K562 (cell line): ENCODE measurements around the gene GNL3. TPM values are rescaled to one million over a fixed set of nuclear protein-coding genes. Genes with fewer than 3 reads are reported as not detected.

ENCODE experiments used
- ATAC-seq: fragments of 200-7000 bp; cut with Tn5 transposase; 3 replicates; pipeline ENCODE4 v1.9.1; 2020; ENCODE audit warnings: moderate library complexity
- BruUV-seq: library from RNA; stranded (reverse); fragments of 400-500 nt; replicated peaks from 2 replicates; lab custom pipeline; 2021; lab: Mats Ljungman, UMichigan
- CTCF ChIA-PET: fragments of 300-600 bp; formaldehyde crosslinking; extraction: SDS; loops from one replicate; lab custom pipeline; 2021; ENCODE audit warnings: low intra/inter-chr PET ratio; lab: Yijun Ruan, JAX
- POLR2A ChIA-PET: fragments of 300-600, 350-650 bp; sonication (Branson Sonifier 250); formaldehyde crosslinking; extraction: SDS; loops from one replicate; lab custom pipeline; 2021; ENCODE audit warnings: antibody characterized with exemption, inconsistent platforms; lab: Yijun Ruan, JAX
- DNase-seq, 4 experiments: peaks; one replicate each; pipeline versions ENCODE4 v3.0.0 to v3.0.0-alpha.2; 2011 to 2018; ENCODE audit warnings: low spot score in 3 of 4, mixed read lengths in 3 of 4; ENCODE audit errors: extremely low read depth in 1 of 4
- FAIRE-seq: peaks from 2 replicates; lab custom pipeline; 2011; peaks lifted over from hg19 to GRCh38; lab: Jason Lieb, UNC
- H2AFZ ChIP-seq: 2 replicates; pipeline ENCODE4 v1.6.0; 2011; ENCODE audit warnings: low read depth, low read length, control low read depth, inconsistent platforms
- H3K27ac ChIP-seq: fragments of 200-600 bp; 3 replicates; pipeline ENCODE4 v1.8.0; 2011; ENCODE audit warnings: low read depth, mild to moderate bottlenecking, control low read depth, inconsistent platforms, low read length, moderate library complexity, mixed read lengths; ENCODE audit errors: extremely low read depth
- H3K27me3 ChIP-seq, 2 experiments: fragments of 300-600 bp in 1 of 2; 2 replicates in 1 of 2; 3 replicates in 1 of 2; pipeline versions ENCODE4 v1.6.0 to v1.8.0; 2011; ENCODE audit warnings: inconsistent platforms in 2 of 2, low read length in 2 of 2, mild to moderate bottlenecking in 1 of 2, mixed read lengths in 1 of 2, moderate library complexity in 1 of 2; ENCODE audit not compliant: control insufficient read depth in 2 of 2, insufficient read depth in 2 of 2
- H3K36me3 ChIP-seq: fragments of 300-600 bp; 3 replicates; pipeline ENCODE4 v1.8.0; 2011; ENCODE audit warnings: mild to moderate bottlenecking, low read length, inconsistent platforms; ENCODE audit not compliant: control insufficient read depth, insufficient read depth
- H3K4me1 ChIP-seq, 2 experiments: fragments of 200-600 bp in 1 of 2; replicated peaks in 1 of 2; 2 replicates in 1 of 2; 3 replicates in 1 of 2; pipeline versions ENCODE4 v1.5.1 to v1.8.0; 2011; ENCODE audit warnings: inconsistent platforms in 2 of 2, low read length in 2 of 2, mild to moderate bottlenecking in 1 of 2, mixed read lengths in 1 of 2, moderate library complexity in 1 of 2; ENCODE audit not compliant: control insufficient read depth in 2 of 2, insufficient read depth in 2 of 2
- H3K4me2 ChIP-seq: 2 replicates; pipeline ENCODE4 v1.6.1; 2011; ENCODE audit warnings: low read length, control low read depth, inconsistent platforms, mixed read lengths; ENCODE audit not compliant: insufficient read depth
- H3K4me3 ChIP-seq: fragments of 200-600 bp; sonication (generic), shearing (Covaris generic); 2 replicates; pipeline ENCODE4 v1.5.1; 2016; ENCODE audit warnings: control low read depth, inconsistent platforms
- H3K79me2 ChIP-seq: fragments of 200-600 bp; 3 replicates; pipeline ENCODE4 v1.8.0; 2011; ENCODE audit warnings: low read length, inconsistent platforms; ENCODE audit not compliant: control insufficient read depth, insufficient read depth
- H3K9ac ChIP-seq, 2 experiments: 2 replicates each; pipeline versions ENCODE4 v1.6.0 to v1.6.1; 2011; ENCODE audit warnings: low read depth in 2 of 2, low read length in 2 of 2, control low read depth in 1 of 2, inconsistent platforms in 1 of 2, mild to moderate bottlenecking in 1 of 2, mixed read lengths in 1 of 2; ENCODE audit not compliant: insufficient read depth in 1 of 2
- H3K9me1 ChIP-seq: one replicate; pipeline ENCODE4 v1.6.0; 2011; ENCODE audit warnings: inconsistent platforms, mild to moderate bottlenecking, low read length, moderate library complexity; ENCODE audit not compliant: control insufficient read depth, insufficient read depth
- H3K9me3 ChIP-seq: replicated peaks from 2 replicates; pipeline ENCODE4 v1.5.1; 2011; ENCODE audit warnings: low read depth, low read length, inconsistent platforms; ENCODE audit not compliant: control insufficient read depth, insufficient read depth
- H4K20me1 ChIP-seq: replicated peaks from 2 replicates; pipeline ENCODE4 v1.6.1; 2011; ENCODE audit warnings: low read length, inconsistent platforms, mixed read lengths; ENCODE audit not compliant: control insufficient read depth, insufficient read depth
- C11orf30 ChIP-seq: fragments of 450-650 bp; IDR thresholded peaks from 2 replicates; pipeline ENCODE4 v1.6.1; 2016; ENCODE audit warnings: low read depth, mild to moderate bottlenecking
- CBX3 ChIP-seq, 2 experiments: IDR thresholded peaks; 1 replicate in 1 of 2; 2 replicates in 1 of 2; pipeline ENCODE4 v1.6.1; 2012; ENCODE audit warnings: inconsistent platforms in 2 of 2, low read length in 2 of 2, borderline replicate concordance in 1 of 2, control low read depth in 1 of 2
- ESRRB ChIP-seq: fragments of 250-450 bp; sonication (Bioruptor Pico); IDR thresholded peaks from 2 replicates; pipeline ENCODE4 v1.5.0; 2020; ENCODE audit warnings: mild to moderate bottlenecking, moderate library complexity, borderline replicate concordance
- FUS ChIP-seq: fragments of 200-400 bp; formaldehyde crosslinking; optimal IDR thresholded peaks from 2 replicates; pipeline ENCODE3; 2017; ENCODE audit warnings: low read depth, low read length
- GABPA ChIP-seq: fragments of 200-800 bp; sonication (Bioruptor generic); conservative IDR thresholded peaks from 2 replicates; pipeline ENCODE4 v1.6.1; 2016; ENCODE audit warnings: low read depth, missing genetic modification characterization, missing compliant biosample characterization
- MAFK ChIP-seq: IDR thresholded peaks from 2 replicates; pipeline ENCODE4 v1.6.1; 2011; ENCODE audit warnings: low read length, improper control_type of control experiment
- MEIS2 ChIP-seq: fragments of 450-650 bp; IDR thresholded peaks from 2 replicates; pipeline ENCODE4 v1.6.1; 2014; ENCODE audit warnings: mild to moderate bottlenecking; ENCODE audit not compliant: partially characterized antibody
- NR2F6 ChIP-seq: fragments of 450-650 bp; formaldehyde crosslinking; IDR thresholded peaks from 2 replicates; pipeline ENCODE4 v1.4.0; 2020; ENCODE audit warnings: mild to moderate bottlenecking
- PTTG1 ChIP-seq: fragments of 450-650 bp; IDR thresholded peaks from 2 replicates; pipeline ENCODE4 v1.6.1; 2016; ENCODE audit warnings: low read depth, mild to moderate bottlenecking, missing genetic modification characterization, missing compliant biosample characterization
- SLC30A9 ChIP-seq: fragments of 250-450 bp; sonication (Bioruptor Pico); IDR thresholded peaks from 2 replicates; pipeline ENCODE4 v1.8.0; 2022; ENCODE audit warnings: mild to moderate bottlenecking, moderate library complexity
- SREBF1 ChIP-seq: fragments of 150-350 bp; IDR thresholded peaks from 2 replicates; pipeline ENCODE4 v1.6.1; 2014; ENCODE audit warnings: antibody characterized with exemption, low read depth, low read length, borderline replicate concordance
- SRSF1 ChIP-seq: fragments of 200-400 bp; formaldehyde crosslinking; IDR thresholded peaks from 2 replicates; pipeline ENCODE4 v1.6.1; 2017; ENCODE audit warnings: mild to moderate bottlenecking, low read depth, low read length, moderate library complexity
- ZNF766 ChIP-seq: fragments of 200-800 bp; sonication (Bioruptor generic); conservative IDR thresholded peaks from 2 replicates; pipeline ENCODE4 v1.6.1; 2016; ENCODE audit warnings: missing genetic modification characterization, missing compliant biosample characterization
- ZSCAN32 ChIP-seq: fragments of 450-650 bp; formaldehyde crosslinking; IDR thresholded peaks from 2 replicates; pipeline ENCODE4 v1.4.0; 2020; ENCODE audit warnings: mild to moderate bottlenecking, moderate library complexity
- WGBS: fragments of 100-300 bp; shearing (Covaris generic); methylation state at CpG from one replicate; pipeline ENCODE4 v1.1.6; 2016; ENCODE audit warnings: low coverage, mixed read lengths; ENCODE audit not compliant: insufficient coverage; ENCODE audit errors: missing lambda C conversion rate; 5-methylcytosine and 5-hydroxymethylcytosine counted together
- in situ Hi-C: fragments of 300-500 bp; cut with MboI; formaldehyde crosslinking; loops from 4 replicates; pipeline ENCODE4 v1.15.0; 2018; ENCODE audit warnings: inconsistent platforms, mixed read lengths
- intact Hi-C: fragments of 100-400 bp; cut with micrococcal nuclease; formaldehyde crosslinking; loops from 2 replicates; pipeline ENCODE4 v1.14.2; 2022
- polyA plus RNA-seq, 8 experiments: library from polyadenylated mRNA; depleted of rRNA in 4 of 8; stranded (reverse) in 5 of 8; unstranded in 3 of 8; fragments of >200 nt; fragmentation: Nextera tagmentation in 2 of 8; fragmentation: Illumina TruSeq in 1 of 8; extraction: Ambion mirVana in 2 of 8; extraction: Trizol in 1 of 8; gene quantifications; 2 replicates each; pipeline versions ENCODE4 v1.2.1 to v1.2.3, GENCODE V29; 2011 to 2014; ENCODE audit warnings: inconsistent platforms in 1 of 8, missing spikeins in 1 of 8
- total RNA-seq, 7 experiments: library from RNA; depleted of rRNA in 6 of 7; stranded (reverse); fragments of >200 nt in 6 of 7; fragmentation: Illumina TruSeq in 2 of 7; extraction: Trizol in 2 of 7; gene quantifications; 2 replicates each; pipeline versions ENCODE4 v1.2.1 to v1.2.3, GENCODE V29; 2011 to 2021; ENCODE audit warnings: low replicate concordance in 1 of 7
- TF ChIP-seq, protein P1 (sequence below): fragments of 250-450 bp; sonication (Bioruptor Pico); IDR thresholded peaks from 2 replicates; pipeline ENCODE4 v1.5.0; 2020; ENCODE audit warnings: mild to moderate bottlenecking
- TF ChIP-seq, protein P2 (sequence below): sonication (generic); formaldehyde crosslinking; IDR thresholded peaks from 2 replicates; pipeline ENCODE4 v1.8.1; 2023; ENCODE audit warnings: missing genetic modification reagents, mild to moderate bottlenecking, borderline replicate concordance

GNL3 gene
- total and polyA plus RNA-seq, 9 of the 15 experiments (the other 6 are each of a cell fraction or from before 2014, with no cell fraction given) = 132 to 313 (median 220) TPM

- in situ Hi-C loops = no loop called here
- Histone ChIP-seq H3K4me1 (no peaks in the 10 kb centered on the region; a peak in 1 of 5 replicates), H3K9ac (no peak overlapping the region), H4K20me1 (no peaks in the 10 kb centered on the region), H3K9me3 (no peaks in the 10 kb centered on the region), H3K4me2 (no peak overlapping the region), H3K4me3 (no peak overlapping the region), H3K36me3 (peaks cover 3% of the 10 kb centered on the region; the same call in 1 of the 3 replicates), H3K27ac (no peak overlapping the region), H2AFZ (no peak overlapping the region), H3K9me1 (no peaks in the 10 kb centered on the region), H3K79me2 (no peaks in the 10 kb centered on the region), H3K27me3 (no peaks in the 10 kb centered on the region)
- WGBS = 88% methylated on average over 21 of the region's 39 CpGs
- DNase-seq (no peak), FAIRE-seq (no peak), ATAC-seq (no peak)
- ChIA-PET CTCF (no interaction called here), POLR2A (interaction anchor here (0.6 kb wide), 1 partner anchor 291 kb away, joined by 3 read pairs; no protein-coding TSS in a partner anchor)
- BruUV-seq = no TSS peak
- intact Hi-C loops = no loop called here
- TF ChIP-seq SREBF1 (no peak), FUS (no peak), GABPA (tag) (no peak), NR2F6 (no peak), PTTG1 (tag) (no peak), ZNF766 (CRISPR knock-in tag) (no peak), CBX3 (IDR thresholded peaks at IDR 0.05; ENCODE audit: borderline replicate concordance in 1 of 2, low read length in 2 of 2) (no peak), ZSCAN32 (CRISPR knock-in tag) (no peak), SRSF1 (no peak), ESRRB (CRISPR knock-in tag) (no peak), SLC30A9 (CRISPR knock-in tag) (no peak), C11orf30 (no peak), MEIS2 (no peak), MAFK (no peak)
- TF ChIP-seq, protein P1, sequence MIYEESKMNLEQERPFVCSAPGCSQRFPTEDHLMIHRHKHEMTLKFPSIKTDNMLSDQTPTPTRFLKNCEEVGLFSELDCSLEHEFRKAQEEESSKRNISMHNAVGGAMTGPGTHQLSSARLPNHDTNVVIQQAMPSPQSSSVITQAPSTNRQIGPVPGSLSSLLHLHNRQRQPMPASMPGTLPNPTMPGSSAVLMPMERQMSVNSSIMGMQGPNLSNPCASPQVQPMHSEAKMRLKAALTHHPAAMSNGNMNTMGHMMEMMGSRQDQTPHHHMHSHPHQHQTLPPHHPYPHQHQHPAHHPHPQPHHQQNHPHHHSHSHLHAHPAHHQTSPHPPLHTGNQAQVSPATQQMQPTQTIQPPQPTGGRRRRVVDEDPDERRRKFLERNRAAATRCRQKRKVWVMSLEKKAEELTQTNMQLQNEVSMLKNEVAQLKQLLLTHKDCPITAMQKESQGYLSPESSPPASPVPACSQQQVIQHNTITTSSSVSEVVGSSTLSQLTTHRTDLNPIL (CRISPR knock-in tag) = no peak
- TF ChIP-seq, protein P2, sequence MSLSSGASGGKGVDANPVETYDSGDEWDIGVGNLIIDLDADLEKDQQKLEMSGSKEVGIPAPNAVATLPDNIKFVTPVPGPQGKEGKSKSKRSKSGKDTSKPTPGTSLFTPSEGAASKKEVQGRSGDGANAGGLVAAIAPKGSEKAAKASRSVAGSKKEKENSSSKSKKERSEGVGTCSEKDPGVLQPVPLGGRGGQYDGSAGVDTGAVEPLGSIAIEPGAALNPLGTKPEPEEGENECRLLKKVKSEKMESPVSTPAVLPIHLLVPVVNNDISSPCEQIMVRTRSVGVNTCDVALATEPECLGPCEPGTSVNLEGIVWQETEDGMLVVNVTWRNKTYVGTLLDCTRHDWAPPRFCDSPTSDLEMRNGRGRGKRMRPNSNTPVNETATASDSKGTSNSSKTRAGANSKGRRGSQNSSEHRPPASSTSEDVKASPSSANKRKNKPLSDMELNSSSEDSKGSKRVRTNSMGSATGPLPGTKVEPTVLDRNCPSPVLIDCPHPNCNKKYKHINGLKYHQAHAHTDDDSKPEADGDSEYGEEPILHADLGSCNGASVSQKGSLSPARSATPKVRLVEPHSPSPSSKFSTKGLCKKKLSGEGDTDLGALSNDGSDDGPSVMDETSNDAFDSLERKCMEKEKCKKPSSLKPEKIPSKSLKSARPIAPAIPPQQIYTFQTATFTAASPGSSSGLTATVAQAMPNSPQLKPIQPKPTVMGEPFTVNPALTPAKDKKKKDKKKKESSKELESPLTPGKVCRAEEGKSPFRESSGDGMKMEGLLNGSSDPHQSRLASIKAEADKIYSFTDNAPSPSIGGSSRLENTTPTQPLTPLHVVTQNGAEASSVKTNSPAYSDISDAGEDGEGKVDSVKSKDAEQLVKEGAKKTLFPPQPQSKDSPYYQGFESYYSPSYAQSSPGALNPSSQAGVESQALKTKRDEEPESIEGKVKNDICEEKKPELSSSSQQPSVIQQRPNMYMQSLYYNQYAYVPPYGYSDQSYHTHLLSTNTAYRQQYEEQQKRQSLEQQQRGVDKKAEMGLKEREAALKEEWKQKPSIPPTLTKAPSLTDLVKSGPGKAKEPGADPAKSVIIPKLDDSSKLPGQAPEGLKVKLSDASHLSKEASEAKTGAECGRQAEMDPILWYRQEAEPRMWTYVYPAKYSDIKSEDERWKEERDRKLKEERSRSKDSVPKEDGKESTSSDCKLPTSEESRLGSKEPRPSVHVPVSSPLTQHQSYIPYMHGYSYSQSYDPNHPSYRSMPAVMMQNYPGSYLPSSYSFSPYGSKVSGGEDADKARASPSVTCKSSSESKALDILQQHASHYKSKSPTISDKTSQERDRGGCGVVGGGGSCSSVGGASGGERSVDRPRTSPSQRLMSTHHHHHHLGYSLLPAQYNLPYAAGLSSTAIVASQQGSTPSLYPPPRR (CRISPR knock-in tag) = no peak
Observed at GRCh38 chr3:52714335-52715302, 28.8 kb downstream of the GNL3 start.
